ENCODE data around the gene METAP2. TPM values are rescaled to one million over a fixed set of nuclear protein-coding genes. Genes with fewer than 3 reads are reported as not detected.
A peak's percentile ranks its signal among the peaks of the same experiment; 100 is the strongest.

The METAP2 gene
- total RNA-seq, 2 donors from 2014 or later, result 50.7 to 60.3 TPM

DNA sequence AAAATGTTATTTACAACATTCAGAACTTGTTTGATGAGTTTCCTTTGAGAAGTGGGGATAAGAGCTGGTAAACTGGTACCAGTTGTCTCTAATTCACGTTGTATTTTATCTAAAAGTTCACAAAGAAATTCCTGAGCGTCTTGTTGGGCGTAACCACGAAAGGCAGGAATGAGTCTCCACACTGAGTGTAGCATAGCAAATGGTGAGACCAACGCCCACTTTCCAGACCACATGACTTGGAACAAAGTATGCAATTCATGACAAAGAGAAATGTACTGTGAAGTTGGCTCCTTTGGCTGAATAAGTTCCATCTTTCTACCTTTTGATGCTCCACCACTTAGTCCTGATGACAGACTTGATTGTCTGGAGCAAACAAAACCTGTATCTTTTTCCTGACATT lies 58.9 kb downstream of the METAP2 start:
- H3K9me3 ChIP-seq (ENCODE audit: control insufficient read depth, low read length, poor library complexity, severe bottlenecking), result no peaks in the 10 kb centered on the region
- Mint-ChIP-seq H3K27me3 (peaks cover 11% of the 10 kb centered on the region), H3K4me3 (no peak overlapping the region), H3K27ac (no peak overlapping the region), H3K4me1 (peaks cover 8% of the 10 kb centered on the region), H3K36me3 (ENCODE audit: low read depth) (peaks cover 2% of the 10 kb centered on the region)
- DNase-seq (no peak), ATAC-seq (no peak)

DNA sequence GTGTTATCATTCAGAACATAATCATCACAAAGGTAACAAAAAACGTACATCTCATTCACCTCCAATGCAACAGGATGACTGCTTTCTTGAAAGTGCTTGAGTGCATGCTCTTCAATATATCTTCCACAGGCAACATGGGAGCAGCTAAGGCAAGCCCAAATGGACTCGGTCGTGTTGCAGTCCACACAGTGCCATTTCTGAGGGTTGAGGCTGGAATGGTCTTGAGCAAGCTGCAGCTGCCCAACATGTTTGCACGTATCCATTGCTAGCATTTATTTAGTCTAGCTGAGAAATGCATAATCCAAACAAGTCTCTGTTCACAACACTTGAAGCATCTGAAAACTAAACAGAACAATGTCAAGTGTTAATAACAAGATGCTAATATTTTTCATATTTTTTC lies 60.0 kb downstream of the METAP2 start:
- peaks cover 11% of the 10 kb centered on the region for H3K27me3 Mint-ChIP-seq
- no peak overlapping the region for H3K4me3 Mint-ChIP-seq
- DNase-seq (no peak), ATAC-seq (no peak)
- H3K9me3 ChIP-seq (ENCODE audit: control insufficient read depth, low read length, poor library complexity, severe bottlenecking), result no peaks in the 10 kb centered on the region
- peaks cover 2% of the 10 kb centered on the region for H3K36me3 Mint-ChIP-seq (ENCODE audit: low read depth)
- peaks cover 6% of the 10 kb centered on the region for H3K4me1 Mint-ChIP-seq
- H3K27ac Mint-ChIP-seq, result peak overlapping the region; percentile 82

DNA sequence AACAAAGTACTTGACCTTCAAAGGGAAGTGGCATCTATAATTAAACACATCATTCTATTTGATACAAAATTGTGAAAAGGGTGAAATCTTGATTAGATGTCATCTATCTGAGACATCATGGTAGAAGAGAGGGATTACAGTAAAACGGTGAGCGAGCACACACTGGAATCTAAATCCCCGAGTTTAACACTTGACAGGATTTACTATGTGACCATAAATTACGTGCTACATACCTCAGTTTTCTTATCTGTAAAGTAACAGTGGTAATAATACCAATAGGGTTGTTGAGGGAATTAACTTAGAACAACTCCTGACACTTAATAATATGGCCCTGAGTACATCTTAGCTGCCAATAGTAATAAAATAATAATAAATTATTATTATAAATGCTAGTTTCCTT lies 64.1 kb downstream of the METAP2 start:
- H3K9me3 ChIP-seq (ENCODE audit: control insufficient read depth, low read length, poor library complexity, severe bottlenecking), result no peaks in the 10 kb centered on the region
- Mint-ChIP-seq H3K36me3 (ENCODE audit: low read depth) (peaks cover 2% of the 10 kb centered on the region), H3K4me3 (no peak overlapping the region), H3K4me1 (peaks cover 3% of the 10 kb centered on the region), H3K27ac (no peak overlapping the region), H3K27me3 (peaks cover 11% of the 10 kb centered on the region)
- no peak for DNase-seq
- ATAC-seq, result no peak

- DNase-seq, result no peak
Measured at GRCh38 chr12:95538656-95539055, 64.7 kb downstream of the METAP2 start.

GRCh38 chr12:95541436-95541835 lies 67.5 kb downstream of the METAP2 start:
- no peak for ATAC-seq
- H3K9me3 ChIP-seq (ENCODE audit: control insufficient read depth, low read length, poor library complexity, severe bottlenecking), result no peaks in the 10 kb centered on the region
- Mint-ChIP-seq H3K27me3 (peaks cover 7% of the 10 kb centered on the region), H3K36me3 (ENCODE audit: low read depth) (no peaks in the 10 kb centered on the region), H3K4me3 (no peak overlapping the region), H3K4me1 (peaks cover 5% of the 10 kb centered on the region), H3K27ac (no peak overlapping the region)
- DNase-seq, result no peak

More at GRCh38 chr12:95538656-95539055, 64.7 kb downstream of the METAP2 start:
- ATAC-seq, result no peak
- peaks cover 3% of the 10 kb centered on the region for H3K4me1 Mint-ChIP-seq
- H3K36me3 Mint-ChIP-seq (ENCODE audit: low read depth), result peaks cover 2% of the 10 kb centered on the region
- no peak overlapping the region for H3K27ac Mint-ChIP-seq
- no peak overlapping the region for H3K4me3 Mint-ChIP-seq
- peaks cover 10% of the 10 kb centered on the region for H3K27me3 Mint-ChIP-seq
- no peaks in the 10 kb centered on the region for H3K9me3 ChIP-seq (ENCODE audit: control insufficient read depth, low read length, poor library complexity, severe bottlenecking)

GRCh38 chr12:95543305-95543704 lies 69.4 kb downstream of the METAP2 start:
- Mint-ChIP-seq H3K36me3 (ENCODE audit: low read depth) (no peaks in the 10 kb centered on the region), H3K27me3 (peaks cover 18% of the 10 kb centered on the region), H3K4me3 (no peak overlapping the region), H3K4me1 (peaks cover 15% of the 10 kb centered on the region), H3K27ac (no peak overlapping the region)
- ATAC-seq (no peak), DNase-seq (no peak)
- H3K9me3 ChIP-seq (ENCODE audit: control insufficient read depth, low read length, poor library complexity, severe bottlenecking), result no peaks in the 10 kb centered on the region

GRCh38 chr12:95544756-95545155 lies 70.8 kb downstream of the METAP2 start:
- H3K9me3 ChIP-seq (ENCODE audit: control insufficient read depth, low read length, poor library complexity, severe bottlenecking), result no peaks in the 10 kb centered on the region
- ATAC-seq, result no peak
- no peak overlapping the region for H3K4me3 Mint-ChIP-seq
- H3K27me3 Mint-ChIP-seq, result peaks cover 18% of the 10 kb centered on the region
- peaks cover 15% of the 10 kb centered on the region for H3K4me1 Mint-ChIP-seq
- peak overlapping the region; percentile 8 for H3K27ac Mint-ChIP-seq
- DNase-seq, result no peak
- H3K36me3 Mint-ChIP-seq (ENCODE audit: low read depth), result no peaks in the 10 kb centered on the region

- no peaks in the 10 kb centered on the region for H3K9me3 ChIP-seq (ENCODE audit: control insufficient read depth, low read length, poor library complexity, severe bottlenecking)
- Mint-ChIP-seq H3K4me3 (no peak overlapping the region), H3K4me1 (peaks cover 15% of the 10 kb centered on the region), H3K27ac (peak overlapping the region; percentile 8), H3K27me3 (peaks cover 18% of the 10 kb centered on the region), H3K36me3 (ENCODE audit: low read depth) (no peaks in the 10 kb centered on the region)
- DNase-seq (no peak), ATAC-seq (no peak)
Measured at GRCh38 chr12:95545303-95545702, 71.4 kb downstream of the METAP2 start.

DNA sequence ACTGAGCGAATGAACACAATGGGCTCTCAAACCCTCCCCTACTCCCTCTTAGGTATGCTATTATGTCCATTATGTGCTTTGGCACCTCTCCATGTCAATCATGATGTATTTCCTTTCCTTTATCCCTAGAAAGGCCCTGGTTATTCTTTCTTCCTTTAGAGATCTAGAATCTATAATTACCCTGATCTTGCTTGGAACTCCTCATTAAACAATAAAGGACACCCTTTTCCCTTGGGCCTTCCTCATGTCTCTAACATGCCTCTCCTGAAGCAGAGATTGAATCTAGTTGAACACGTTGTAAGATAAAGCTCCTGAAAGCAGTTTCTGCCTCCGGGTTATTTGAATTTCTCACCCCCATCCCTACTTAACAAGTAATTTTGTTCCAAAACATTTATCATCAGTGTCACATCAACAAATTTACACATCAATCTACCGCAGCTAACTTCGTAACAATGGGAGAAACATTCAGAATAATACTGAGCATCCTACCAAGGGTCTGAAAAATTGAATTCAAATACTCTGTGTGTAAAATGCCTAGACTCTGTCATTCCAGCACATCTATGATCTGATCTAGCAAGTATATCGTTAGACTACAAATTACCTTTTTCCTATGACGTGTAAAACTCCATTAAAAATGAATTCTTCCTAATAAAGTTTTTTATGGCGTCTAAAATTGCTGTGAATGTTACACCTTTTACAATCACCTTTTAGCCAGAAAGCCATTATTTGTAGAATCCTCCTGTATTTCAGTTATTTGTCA lies 72.0 kb downstream of the METAP2 start:
- Mint-ChIP-seq H3K27me3 (peaks cover 18% of the 10 kb centered on the region), H3K27ac (no peak overlapping the region), H3K36me3 (ENCODE audit: low read depth) (no peaks in the 10 kb centered on the region), H3K4me3 (no peak overlapping the region), H3K4me1 (peaks cover 16% of the 10 kb centered on the region)
- H3K9me3 ChIP-seq (ENCODE audit: control insufficient read depth, low read length, poor library complexity, severe bottlenecking), result no peaks in the 10 kb centered on the region
- DNase-seq, result no peak
- no peak for ATAC-seq

- H3K9me3 ChIP-seq (ENCODE audit: control insufficient read depth, low read length, poor library complexity, severe bottlenecking), result no peaks in the 10 kb centered on the region
- no peak for ATAC-seq
- H3K27ac Mint-ChIP-seq, result no peak overlapping the region
- H3K4me1 Mint-ChIP-seq, result peaks cover 16% of the 10 kb centered on the region
- no peak overlapping the region for H3K4me3 Mint-ChIP-seq
- DNase-seq, result no peak
- peaks cover 18% of the 10 kb centered on the region for H3K27me3 Mint-ChIP-seq
- H3K36me3 Mint-ChIP-seq (ENCODE audit: low read depth), result no peaks in the 10 kb centered on the region
Measured at GRCh38 chr12:95546491-95546813, 72.5 kb downstream of the METAP2 start.

GRCh38 chr12:95547522-95548055 lies 73.6 kb downstream of the METAP2 start:
- peak overlapping the region; percentile 71 for H3K27ac Mint-ChIP-seq
- peaks cover 20% of the 10 kb centered on the region for H3K4me1 Mint-ChIP-seq
- H3K27me3 Mint-ChIP-seq, result peaks cover 18% of the 10 kb centered on the region
- H3K36me3 Mint-ChIP-seq (ENCODE audit: low read depth), result no peaks in the 10 kb centered on the region
- DNase-seq (no peak), ATAC-seq (peak; percentile 23)
- peak overlapping the region; percentile 90 for H3K4me3 Mint-ChIP-seq
- no peaks in the 10 kb centered on the region for H3K9me3 ChIP-seq (ENCODE audit: control insufficient read depth, low read length, poor library complexity, severe bottlenecking)

DNA sequence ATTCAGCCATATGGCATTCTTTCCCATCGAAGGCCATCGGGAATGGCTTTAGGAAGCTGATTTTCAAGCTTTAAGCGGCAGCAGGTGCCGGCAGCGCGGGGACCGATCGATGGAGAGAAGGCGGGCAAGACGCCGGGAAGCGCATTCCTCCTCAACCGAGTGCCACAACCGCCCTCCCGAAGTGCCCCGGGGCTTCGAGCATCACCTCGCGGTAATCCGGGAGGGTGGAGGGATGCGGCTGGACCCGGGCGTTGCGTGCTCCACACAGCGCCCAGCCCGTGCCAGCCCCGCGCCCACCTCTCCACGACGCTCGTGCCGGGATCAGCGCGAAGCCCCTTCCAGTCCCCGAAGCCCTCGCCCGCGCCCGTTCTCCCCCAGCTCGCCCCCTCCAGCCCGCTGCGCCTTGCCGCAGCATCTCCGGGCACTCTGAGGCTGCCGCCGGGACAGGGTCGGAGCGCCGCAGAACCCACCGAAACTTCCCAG lies 74.1 kb downstream of the METAP2 start:
- H3K36me3 Mint-ChIP-seq (ENCODE audit: low read depth), result no peaks in the 10 kb centered on the region
- peaks cover 20% of the 10 kb centered on the region for H3K4me1 Mint-ChIP-seq
- peak overlapping the region; percentile 90 for H3K4me3 Mint-ChIP-seq
- DNase-seq (peak in 2 of 3 donors; percentile 4 to 13), ATAC-seq (peak; percentile 40)
- peak overlapping the region; percentile 71 for H3K27ac Mint-ChIP-seq
- no peaks in the 10 kb centered on the region for H3K9me3 ChIP-seq (ENCODE audit: control insufficient read depth, low read length, poor library complexity, severe bottlenecking)
- H3K27me3 Mint-ChIP-seq, result peaks cover 18% of the 10 kb centered on the region

DNA sequence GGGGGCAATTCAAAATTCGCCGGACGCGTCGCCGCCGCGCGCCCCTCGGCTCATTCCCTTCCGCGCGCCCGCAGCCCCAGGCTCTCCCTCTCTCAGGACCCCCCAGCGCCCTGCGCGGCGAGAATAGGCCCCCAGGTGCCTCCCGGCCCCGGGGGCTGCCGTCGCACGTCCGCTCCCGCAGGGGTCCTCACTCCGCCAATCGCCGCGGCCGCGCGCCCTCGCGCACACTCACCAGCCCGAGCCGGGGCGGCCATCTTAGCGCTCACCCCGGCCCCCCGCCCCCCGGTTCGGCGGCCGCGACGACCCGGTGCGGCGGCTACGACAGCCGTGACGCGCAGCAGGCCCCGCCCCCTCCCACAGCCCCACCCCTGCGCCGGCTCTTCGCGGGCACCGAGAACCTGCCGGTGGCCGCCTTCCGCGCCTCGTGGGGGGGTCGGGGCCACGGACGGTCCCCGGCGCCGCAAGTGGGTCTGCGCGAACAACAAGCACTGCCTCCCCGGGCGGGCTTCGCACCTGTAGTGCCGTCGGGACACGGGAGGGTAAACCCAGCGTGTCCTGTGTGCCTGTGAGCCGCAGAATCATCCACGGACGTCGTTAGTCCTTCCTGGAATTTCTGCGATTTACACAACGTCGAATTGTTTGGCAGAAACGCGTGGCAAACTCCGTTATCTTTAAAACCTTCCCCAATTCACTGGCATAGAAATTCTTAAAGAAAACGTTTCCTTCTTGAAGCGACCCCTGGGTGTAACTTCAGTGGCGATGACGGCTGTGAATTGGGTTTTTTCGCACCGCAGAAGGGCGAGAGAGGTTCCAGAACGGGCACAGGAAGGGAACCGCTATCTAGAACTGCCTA lies 74.8 kb downstream of the METAP2 start:
- Mint-ChIP-seq H3K4me3 (peak overlapping the region; percentile 90), H3K27ac (peak overlapping the region; percentile 68), H3K36me3 (ENCODE audit: low read depth) (no peaks in the 10 kb centered on the region), H3K4me1 (peaks cover 22% of the 10 kb centered on the region), H3K27me3 (peaks cover 18% of the 10 kb centered on the region)
- H3K9me3 ChIP-seq (ENCODE audit: control insufficient read depth, low read length, poor library complexity, severe bottlenecking), result no peaks in the 10 kb centered on the region
- DNase-seq, result peak; percentile 55 to 69 (median 66)
- peak; percentile 91 for ATAC-seq
